Activated CD4-positive, alpha-beta T cell treated with anti-CD3 and anti-CD28 coated beads, Interleukin-2, amount 10 ng/mL, durations not matched to agents 7 days and 5 days (primary cell): Measurements from ENCODE around the gene TLR10. TPM values are rescaled to one million over a fixed set of nuclear protein-coding genes. Genes with fewer than 3 reads are reported as not detected.

Experiments used
- CTCF ChIA-PET: fragments of 350-600 bp; sonication (Branson Sonifier 250); formaldehyde crosslinking; loops from one replicate; lab custom pipeline; 2021; ENCODE audit warnings: antibody characterized with exemption; lab: Charles Lee
- POLR2A ChIA-PET: fragments of 350-600 bp; sonication (Branson Sonifier 250); formaldehyde crosslinking; loops from one replicate; lab custom pipeline; 2021; ENCODE audit warnings: antibody characterized with exemption; lab: Charles Lee
- DNase-seq: peaks from one replicate; pipeline ENCODE4 v3.0.0-alpha.2; 2020
- H3K27ac Mint-ChIP-seq: one replicate; pipeline ENCODE4 v1.8.0; 2021; ENCODE audit warnings: mild to moderate bottlenecking, moderate library complexity, mixed read lengths
- H3K27me3 Mint-ChIP-seq: one replicate; pipeline ENCODE4 v1.8.0; 2021; ENCODE audit warnings: mixed read lengths
- H3K36me3 Mint-ChIP-seq: one replicate; pipeline ENCODE4 v1.8.0; 2021; ENCODE audit warnings: low read depth, mixed read lengths
- H3K4me1 Mint-ChIP-seq: one replicate; pipeline ENCODE4 v1.8.0; 2021; ENCODE audit warnings: mixed read lengths
- H3K4me3 Mint-ChIP-seq: one replicate; pipeline ENCODE4 v1.8.0; 2021; ENCODE audit warnings: mild to moderate bottlenecking, moderate library complexity, mixed read lengths
- H3K9me3 Mint-ChIP-seq: one replicate; pipeline ENCODE4 v1.8.0; 2021; ENCODE audit warnings: mixed read lengths
- total RNA-seq, 2 experiments: library from RNA; stranded (reverse); gene quantifications; one replicate each; pipeline ENCODE4 v1.2.3, GENCODE V29; 2021

Gene TLR10
- total RNA-seq, 2 experiments from 2014 or later, result 0.23 TPM; not detected in 1

DNA sequence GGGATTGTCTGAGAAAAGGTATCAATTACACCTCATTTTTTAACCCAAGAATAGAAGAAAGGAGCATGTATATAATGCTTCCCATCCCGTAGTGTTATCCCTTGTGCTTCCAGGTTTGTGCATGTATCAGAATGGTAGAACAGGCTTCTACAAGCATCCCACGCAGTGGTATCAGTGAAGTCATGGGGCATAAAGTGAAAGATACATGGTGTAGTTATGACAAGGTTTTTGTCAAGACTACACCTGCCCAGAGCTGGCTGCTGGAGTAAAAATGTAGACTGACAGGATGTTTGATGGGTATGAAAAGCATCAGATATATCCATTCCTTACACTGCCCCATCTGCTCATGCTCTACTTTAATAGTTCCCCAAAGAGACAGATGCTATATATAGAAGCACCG lies 12.3 kb upstream of the TLR10 start:
- H3K36me3 Mint-ChIP-seq, result peaks cover 77% of the 10 kb centered on the region
- DNase-seq, result no peak
- H3K27me3 Mint-ChIP-seq, result no peaks in the 10 kb centered on the region
- no peak overlapping the region for H3K27ac Mint-ChIP-seq
- peaks cover 14% of the 10 kb centered on the region for H3K4me1 Mint-ChIP-seq
- peaks cover 42% of the 10 kb centered on the region for H3K9me3 Mint-ChIP-seq
- CTCF ChIA-PET, result interaction anchor here (0.7 to 3.8 kb wide), 5 partner anchors 9 to 108 kb away, joined by 3 to 14 read pairs (median 3); partner anchors contain the start of gene TLR1
- POLR2A ChIA-PET, result no interaction called here
- H3K4me3 Mint-ChIP-seq, result no peak overlapping the region

DNA sequence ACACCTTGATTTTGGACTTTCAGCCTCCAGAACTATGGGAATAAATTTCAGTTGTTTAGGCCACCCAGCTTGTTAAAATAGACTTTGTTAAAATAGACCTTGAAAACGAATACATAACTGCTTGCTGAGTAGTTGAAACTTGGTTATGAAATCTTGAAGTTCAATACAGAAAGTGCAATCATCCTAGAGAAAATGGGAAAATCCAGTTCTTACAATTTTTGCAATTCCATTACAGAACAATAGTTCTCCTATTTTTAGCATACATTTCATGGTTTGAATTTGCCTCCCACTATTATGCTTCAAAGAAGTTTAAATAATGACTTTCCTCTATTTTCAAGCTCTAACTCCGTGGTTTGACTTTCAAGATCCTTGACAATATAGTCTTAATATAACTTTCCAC lies 11.3 kb upstream of the TLR10 start:
- Mint-ChIP-seq H3K4me3 (no peak overlapping the region), H3K36me3 (peaks cover 72% of the 10 kb centered on the region), H3K27ac (no peak overlapping the region), H3K9me3 (peaks cover 37% of the 10 kb centered on the region), H3K4me1 (peaks cover 14% of the 10 kb centered on the region), H3K27me3 (no peaks in the 10 kb centered on the region)
- no peak for DNase-seq
- CTCF ChIA-PET, result interaction anchor here (1.9 to 3.8 kb wide), 2 partner anchors 10 to 35 kb away, joined by 5 to 14 read pairs; partner anchors contain the start of gene TLR1
- POLR2A ChIA-PET, result no interaction called here

DNA sequence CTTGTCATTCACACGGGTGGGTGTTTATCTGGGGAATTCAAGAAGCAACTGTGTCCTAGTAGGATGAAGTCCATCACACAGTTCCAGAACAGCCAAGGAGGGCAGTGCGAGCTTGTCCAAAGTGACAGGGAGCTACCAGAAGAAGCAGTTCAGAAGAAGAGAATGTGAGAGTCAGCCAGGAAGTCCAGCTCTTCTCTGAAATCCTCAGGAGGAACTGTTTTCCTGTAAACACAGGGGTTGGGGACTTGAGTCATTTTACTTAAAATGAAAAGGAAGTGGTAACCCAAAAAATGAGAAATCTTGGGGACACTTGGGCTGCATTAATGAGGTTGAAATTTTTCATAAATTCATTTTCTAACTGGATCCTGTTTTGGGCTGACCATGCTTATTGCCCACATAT lies 8.2 kb upstream of the TLR10 start:
- POLR2A ChIA-PET, result no interaction called here
- Mint-ChIP-seq H3K27ac (no peak overlapping the region), H3K9me3 (peaks cover 25% of the 10 kb centered on the region), H3K36me3 (peaks cover 44% of the 10 kb centered on the region), H3K4me3 (no peak overlapping the region), H3K4me1 (peaks cover 14% of the 10 kb centered on the region), H3K27me3 (no peaks in the 10 kb centered on the region)
- CTCF ChIA-PET, result interaction anchor here (0.8 to 2.2 kb wide), 6 partner anchors 8 to 43 kb away, joined by 3 to 8 read pairs (median 4); partner anchors contain the start of gene TLR10
- DNase-seq, result no peak

DNA sequence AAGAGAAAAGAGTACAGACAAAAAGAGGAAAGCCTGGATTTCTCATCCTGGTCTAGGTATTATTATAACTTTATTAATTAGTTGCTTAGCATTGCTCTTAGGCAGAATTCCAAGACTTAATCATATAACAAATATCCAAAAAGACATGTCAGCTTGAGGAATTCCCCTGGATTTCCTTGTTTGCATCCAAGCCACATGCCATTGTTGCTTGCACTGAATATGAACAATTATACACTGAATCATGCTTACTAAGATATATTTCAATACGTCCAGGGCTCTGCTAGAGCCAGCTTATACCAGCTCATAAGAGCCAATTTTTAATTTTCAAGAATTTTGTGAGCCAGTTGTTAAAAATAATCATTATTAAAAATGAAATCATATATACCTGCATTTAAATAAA lies 5.5 kb upstream of the TLR10 start:
- Mint-ChIP-seq H3K9me3 (peaks cover 7% of the 10 kb centered on the region), H3K4me3 (no peak overlapping the region), H3K36me3 (peaks cover 19% of the 10 kb centered on the region), H3K27ac (no peak overlapping the region), H3K27me3 (no peaks in the 10 kb centered on the region), H3K4me1 (peaks cover 14% of the 10 kb centered on the region)
- DNase-seq, result no peak
- POLR2A ChIA-PET, result no interaction called here
- CTCF ChIA-PET, result interaction anchor here (0.7 to 1.9 kb wide), 3 partner anchors 19 to 38 kb away, joined by 3 to 5 read pairs (median 4); no protein-coding TSS in a partner anchor

DNA sequence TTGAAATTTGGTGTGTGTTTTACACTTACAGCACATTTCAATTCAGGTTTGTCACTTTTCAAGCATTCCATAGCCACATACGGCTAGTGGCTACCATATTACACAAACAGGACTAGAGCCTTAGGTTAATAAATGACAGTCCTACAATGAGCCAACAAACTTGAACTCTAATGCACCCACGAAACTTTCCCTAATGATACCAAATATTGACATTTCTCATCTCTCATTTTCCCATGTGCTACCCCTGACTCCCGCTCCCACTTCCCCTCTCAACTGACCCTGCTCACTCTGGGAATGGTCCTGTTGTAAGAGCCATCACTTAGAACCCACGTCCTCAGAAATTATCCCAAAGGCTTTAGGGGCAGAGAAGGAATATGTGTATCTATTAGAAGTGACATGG lies 4.9 kb upstream of the TLR10 start:
- ChIA-PET POLR2A (no interaction called here), CTCF (no interaction called here)
- Mint-ChIP-seq H3K4me1 (peaks cover 16% of the 10 kb centered on the region), H3K36me3 (peaks cover 19% of the 10 kb centered on the region), H3K27me3 (peaks cover 1% of the 10 kb centered on the region), H3K9me3 (peaks cover 6% of the 10 kb centered on the region), H3K4me3 (no peak overlapping the region), H3K27ac (no peak overlapping the region)
- DNase-seq, result no peak

DNA sequence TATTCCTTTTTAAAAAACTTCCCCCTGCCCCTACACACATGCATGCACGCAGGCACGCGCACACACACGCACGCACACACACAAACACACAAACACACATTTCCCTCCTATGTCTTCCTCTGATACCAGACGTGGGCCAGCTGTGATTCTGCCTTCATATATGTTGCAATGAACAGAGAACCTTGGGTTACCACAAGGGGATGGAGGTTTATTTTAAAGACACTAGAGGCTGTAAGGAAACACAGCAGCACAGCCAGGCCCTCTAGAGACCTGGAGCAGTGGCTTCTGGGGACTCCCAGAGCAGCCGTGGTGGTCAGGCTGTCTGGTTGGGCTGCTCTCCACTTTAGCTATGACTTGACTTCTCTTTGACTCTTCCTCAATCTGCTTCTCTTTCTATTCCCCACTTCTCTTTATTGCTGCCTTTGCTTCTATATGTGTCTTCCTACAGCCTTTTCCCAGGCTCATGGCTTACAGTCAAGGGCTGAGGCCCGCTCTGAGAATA lies 3.2 kb upstream of the TLR10 start:
- Mint-ChIP-seq H3K9me3 (peaks cover 6% of the 10 kb centered on the region), H3K27ac (no peak overlapping the region), H3K4me3 (no peak overlapping the region), H3K36me3 (peaks cover 12% of the 10 kb centered on the region), H3K27me3 (peaks cover 4% of the 10 kb centered on the region), H3K4me1 (peaks cover 10% of the 10 kb centered on the region)
- no peak for DNase-seq
- ChIA-PET CTCF (interaction anchor here (0.6 to 1.5 kb wide), 2 partner anchors 9 to 13 kb away, joined by 3 to 4 read pairs; no protein-coding TSS in a partner anchor), POLR2A (no interaction called here)

DNA sequence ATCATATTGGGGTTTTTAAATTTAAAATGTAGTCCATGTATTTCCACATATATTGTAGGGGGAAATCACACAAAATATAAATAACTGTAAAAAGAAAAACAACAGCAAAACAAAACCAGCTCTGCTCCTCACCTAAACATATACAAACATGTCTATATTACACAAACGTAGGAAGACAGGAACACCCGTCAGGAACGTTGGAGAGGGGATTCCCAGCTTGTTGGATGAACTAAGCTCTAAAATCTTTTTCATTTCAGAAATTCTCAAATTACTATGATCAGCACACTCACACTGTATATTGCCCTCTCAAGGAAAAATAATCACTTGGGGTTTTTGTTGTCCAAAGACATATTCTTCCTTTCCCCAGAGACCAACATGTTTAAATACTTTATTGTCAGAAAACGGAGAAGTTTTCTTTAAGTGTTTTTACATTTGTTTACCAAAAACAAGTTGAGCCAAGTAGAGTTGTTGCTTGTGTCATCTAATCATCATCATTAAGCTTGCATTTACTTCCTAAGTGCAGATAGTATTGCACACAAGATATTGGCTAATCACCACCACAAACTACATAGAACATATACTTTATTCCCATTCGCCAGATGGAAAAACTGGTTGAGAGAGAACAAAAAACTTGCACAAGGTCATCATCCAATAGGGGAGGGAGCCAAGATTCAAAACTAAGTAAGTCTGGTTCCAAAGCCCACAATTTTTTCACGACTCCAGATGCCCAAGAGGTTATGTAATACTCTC lies 2.4 kb upstream of the TLR10 start:
- no peak for DNase-seq
- H3K4me3 Mint-ChIP-seq, result no peak overlapping the region
- peaks cover 4% of the 10 kb centered on the region for H3K27me3 Mint-ChIP-seq
- ChIA-PET CTCF (interaction anchor here (0.6 to 1.5 kb wide), 3 partner anchors 9 to 20 kb away, joined by 3 to 4 read pairs (median 3); no protein-coding TSS in a partner anchor), POLR2A (no interaction called here)
- H3K27ac Mint-ChIP-seq, result no peak overlapping the region
- H3K36me3 Mint-ChIP-seq, result peaks cover 8% of the 10 kb centered on the region
- peaks cover 6% of the 10 kb centered on the region for H3K9me3 Mint-ChIP-seq
- peaks cover 6% of the 10 kb centered on the region for H3K4me1 Mint-ChIP-seq

DNA sequence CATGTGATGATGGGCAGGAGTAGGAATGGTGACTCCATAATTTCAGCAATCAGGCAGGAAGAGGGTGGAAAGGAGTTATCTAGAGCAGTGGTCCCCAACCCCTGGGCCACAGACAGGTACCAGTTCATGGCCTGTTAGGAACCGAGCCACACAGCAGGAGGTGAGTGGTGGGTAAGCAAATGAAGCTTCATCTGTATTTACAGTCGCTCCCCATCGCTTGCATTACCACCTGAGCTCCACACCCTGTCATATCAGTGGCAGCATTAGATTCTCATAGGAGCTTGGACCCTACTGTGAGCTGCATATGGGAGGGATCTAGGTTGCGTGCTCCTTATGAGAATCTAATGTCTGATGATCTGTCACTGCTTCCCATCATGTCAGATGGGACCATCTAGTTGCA lies 1.4 kb upstream of the TLR10 start:
- CTCF ChIA-PET, result interaction anchor here (0.6 to 2.5 kb wide), 3 partner anchors 20 to 24 kb away, joined by 3 to 17 read pairs (median 4); no protein-coding TSS in a partner anchor
- H3K4me3 Mint-ChIP-seq, result no peak overlapping the region
- peaks cover 1% of the 10 kb centered on the region for H3K36me3 Mint-ChIP-seq
- H3K27me3 Mint-ChIP-seq, result peaks cover 4% of the 10 kb centered on the region
- DNase-seq, result no peak
- POLR2A ChIA-PET, result no interaction called here
- H3K27ac Mint-ChIP-seq, result no peak overlapping the region
- H3K9me3 Mint-ChIP-seq, result no peaks in the 10 kb centered on the region
- peaks cover 6% of the 10 kb centered on the region for H3K4me1 Mint-ChIP-seq

DNA sequence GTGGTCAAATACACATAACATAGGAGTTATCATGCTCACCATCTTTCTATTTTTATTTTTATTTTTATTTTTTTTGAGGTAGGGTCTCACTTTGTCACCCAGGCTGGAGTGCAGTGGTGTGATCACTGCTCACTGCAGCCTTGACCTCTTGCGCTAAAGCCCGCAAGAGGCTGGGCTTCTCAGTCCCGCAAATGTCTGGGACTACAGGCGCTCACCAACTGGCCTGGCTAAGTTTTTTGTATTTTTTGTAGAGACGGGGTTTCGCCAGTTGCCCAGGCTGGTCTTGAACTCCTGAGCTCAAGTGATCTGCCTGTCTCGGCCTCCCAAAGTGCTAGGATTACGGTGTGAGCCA lies 295 bp upstream of the TLR10 start:
- CTCF ChIA-PET, result interaction anchor here (0.8 to 2.5 kb wide), 10 partner anchors 8 to 76 kb away, joined by 3 to 17 read pairs (median 6); partner anchors contain the start of gene TLR1
- peaks cover 6% of the 10 kb centered on the region for H3K4me1 Mint-ChIP-seq
- no peak for DNase-seq

DNA sequence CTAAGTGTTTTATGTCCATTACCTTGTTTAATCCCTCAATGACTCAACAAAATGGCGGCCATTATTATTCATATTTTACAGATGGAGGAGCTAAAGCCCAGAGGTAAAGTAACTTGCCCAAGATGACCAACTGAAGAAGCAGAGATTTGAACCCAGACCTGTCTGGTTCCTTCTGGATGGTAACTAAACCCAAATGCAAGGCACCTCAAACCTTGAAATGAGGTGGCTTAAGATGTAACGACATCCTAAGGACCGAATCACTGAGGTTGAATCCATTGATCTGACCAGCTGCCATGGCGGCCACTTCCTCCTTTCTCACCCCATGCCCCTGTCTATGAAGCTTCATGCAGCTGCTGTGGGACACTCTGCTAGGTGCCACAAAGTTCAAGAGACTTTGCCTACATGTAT lies 932 bp downstream of the TLR10 start:
- Mint-ChIP-seq H3K9me3 (peaks cover 5% of the 10 kb centered on the region), H3K4me1 (peaks cover 6% of the 10 kb centered on the region), H3K27me3 (peaks cover 9% of the 10 kb centered on the region), H3K36me3 (peaks cover 1% of the 10 kb centered on the region), H3K4me3 (no peak overlapping the region), H3K27ac (no peak overlapping the region)
- DNase-seq, result no peak
- POLR2A ChIA-PET, result no interaction called here
- CTCF ChIA-PET, result interaction anchor here (0.6 to 2.5 kb wide), 15 partner anchors 9 to 689 kb away, joined by 3 to 17 read pairs (median 4); partner anchors contain the start of gene TLR1

More for the DNA sequence above, 295 bp upstream of the TLR10 start:
- no peaks in the 10 kb centered on the region for H3K9me3 Mint-ChIP-seq
- H3K27me3 Mint-ChIP-seq, result peaks cover 4% of the 10 kb centered on the region
- POLR2A ChIA-PET, result no interaction called here
- peaks cover 1% of the 10 kb centered on the region for H3K36me3 Mint-ChIP-seq
- H3K27ac Mint-ChIP-seq, result no peak overlapping the region
- H3K4me3 Mint-ChIP-seq, result no peak overlapping the region

DNA sequence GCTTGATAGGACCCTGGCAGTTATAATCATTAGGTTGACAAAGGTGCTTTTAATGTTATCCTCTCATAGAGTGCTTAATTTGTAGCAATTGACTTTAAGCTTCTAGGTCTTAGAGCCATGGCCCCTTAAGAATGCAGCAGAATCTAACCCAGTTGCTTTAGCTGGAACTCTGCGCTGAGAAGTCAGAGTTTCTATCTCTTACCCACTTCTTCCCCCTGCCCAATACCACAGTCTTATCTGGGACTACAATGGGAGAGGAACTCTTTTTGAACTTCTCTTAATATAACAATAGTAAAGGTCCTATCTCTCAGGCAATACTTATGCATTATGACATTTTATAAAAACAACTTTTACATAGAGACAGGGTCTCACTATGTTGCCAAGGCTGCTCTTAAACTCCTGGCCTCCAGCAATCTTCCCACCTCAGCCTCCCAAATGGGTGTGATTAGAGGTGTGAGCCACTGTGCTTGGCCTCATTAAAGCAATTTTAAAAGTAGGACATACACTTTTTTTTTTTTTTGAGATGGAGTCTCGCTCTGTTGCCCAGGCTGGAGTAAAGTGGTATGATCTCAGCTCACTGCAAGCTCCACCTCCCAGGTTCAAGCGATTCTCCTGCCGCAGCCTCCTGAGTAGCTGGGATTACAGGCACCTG lies 1.8 kb downstream of the TLR10 start:
- H3K27ac Mint-ChIP-seq, result no peak overlapping the region
- peaks cover 9% of the 10 kb centered on the region for H3K27me3 Mint-ChIP-seq
- H3K4me1 Mint-ChIP-seq, result peaks cover 6% of the 10 kb centered on the region
- no peak overlapping the region for H3K4me3 Mint-ChIP-seq
- peaks cover 6% of the 10 kb centered on the region for H3K9me3 Mint-ChIP-seq
- ChIA-PET POLR2A (no interaction called here), CTCF (interaction anchor here (0.6 to 1.5 kb wide), 4 partner anchors 9 to 222 kb away, joined by 3 to 6 read pairs (median 3); no protein-coding TSS in a partner anchor)
- no peak for DNase-seq
- H3K36me3 Mint-ChIP-seq, result no peaks in the 10 kb centered on the region

DNA sequence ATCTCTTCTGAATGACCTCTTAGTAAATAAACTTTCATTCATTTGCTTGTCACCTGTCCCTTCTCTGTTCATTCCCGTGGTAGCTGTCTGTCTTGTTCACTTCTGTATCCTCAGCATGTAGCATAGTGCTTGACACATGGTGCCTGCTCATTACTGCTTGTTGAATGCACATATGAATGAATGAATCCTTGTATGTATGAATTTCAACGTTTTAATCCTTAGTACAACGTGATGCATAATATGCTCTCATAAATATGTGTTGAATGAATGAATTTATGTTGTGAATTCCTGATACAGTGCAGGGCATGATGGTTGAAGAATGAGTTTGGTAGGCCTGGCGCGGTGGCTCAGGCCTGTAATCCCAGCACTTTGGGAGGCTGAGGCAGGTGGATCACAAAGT lies 3.0 kb downstream of the TLR10 start:
- CTCF ChIA-PET, result no interaction called here
- peaks cover 6% of the 10 kb centered on the region for H3K4me1 Mint-ChIP-seq
- peaks cover 10% of the 10 kb centered on the region for H3K9me3 Mint-ChIP-seq
- DNase-seq, result no peak
- peaks cover 11% of the 10 kb centered on the region for H3K27me3 Mint-ChIP-seq
- no peaks in the 10 kb centered on the region for H3K36me3 Mint-ChIP-seq
- H3K4me3 Mint-ChIP-seq, result no peak overlapping the region
- no peak overlapping the region for H3K27ac Mint-ChIP-seq
- POLR2A ChIA-PET, result no interaction called here
